ENCODE measurements around the gene GPR132. TPM values are rescaled to one million over a fixed set of nuclear protein-coding genes. Genes with fewer than 3 reads are reported as not detected.

The GPR132 gene
- total and polyA plus RNA-seq, 2 experiments from 2014 or later, result 0.14 TPM; not detected in 1

- TF ChIP-seq CTCF (conservative IDR thresholded peaks at IDR 0.05; ENCODE audit: low read depth in 2 of 2), result no peak
Measured at GRCh38 chr14:105098316-105098715, 33.1 kb upstream of the GPR132 start (continued).

- Histone ChIP-seq H3K4me3 (no peak overlapping the region), H3K9me2 (ENCODE audit: insufficient read depth) (no peaks in the 10 kb centered on the region), H4K20me1 (replicated peaks; ENCODE audit: insufficient read depth) (no peaks in the 10 kb centered on the region), H3K36me3 (ENCODE audit: insufficient read depth) (no peaks in the 10 kb centered on the region), H3K27ac (ENCODE audit: low read depth) (no peak overlapping the region), H3K27me3 (ENCODE audit: insufficient read depth) (peaks cover 22% of the 10 kb centered on the region), H2AFZ (no peak overlapping the region), H3K79me2 (replicated peaks; ENCODE audit: insufficient read depth) (no peaks in the 10 kb centered on the region), H3K4me2 (no peak overlapping the region), H3K4me1 (ENCODE audit: insufficient read depth) (no peaks in the 10 kb centered on the region; the same call in 1 of the 2 replicates), H3F3A (replicated peaks; ENCODE audit: low read depth) (no peaks in the 10 kb centered on the region)
- TF ChIP-seq ZNF331 (CRISPR knock-in tag; IDR thresholded peaks at IDR 0.05; ENCODE audit: low read depth), result no peak
- TF ChIP-seq POLR2AphosphoS5 (IDR thresholded peaks at IDR 0.05; ENCODE audit: low read depth), result no peak
- TF ChIP-seq JUNB (IDR thresholded peaks at IDR 0.05; ENCODE audit: unreplicated experiment), result no peak
- TF ChIP-seq ETS1 (IDR thresholded peaks at IDR 0.05), result no peak
- no peak for TF ChIP-seq CTCF (conservative IDR thresholded peaks at IDR 0.05; ENCODE audit: low read depth in 2 of 2)
- TF ChIP-seq NANOG (IDR thresholded peaks at IDR 0.05; ENCODE audit: borderline replicate concordance), result no peak
- TF ChIP-seq EZH2phosphoT487 (IDR thresholded peaks at IDR 0.05; ENCODE audit: unreplicated experiment), result no peak
- no peak for TF ChIP-seq REST (IDR thresholded peaks at IDR 0.05; ENCODE audit: unreplicated experiment)
- Mint-ChIP-seq H3K4me1 (no peaks in the 10 kb centered on the region; the same call in 2 of the 3 replicates), H3K36me3 (ENCODE audit: low read depth) (peaks cover 4% of the 10 kb centered on the region), H3K4me3 (no peak overlapping the region), H3K9me3 (peaks cover 34% of the 10 kb centered on the region), H3K27ac (no peak overlapping the region), H3K27me3 (ENCODE audit: insufficient read depth, low read depth, poor library complexity) (peaks cover 16% of the 10 kb centered on the region)
- ATAC-seq (no peak), DNase-seq (ENCODE audit: low spot score) (no peak)
Measured at GRCh38 chr14:105097794-105098127, 32.5 kb upstream of the GPR132 start.
